GM12878 (cell line): ENCODE measurements around the gene COL9A2. TPM values are rescaled to one million over a fixed set of nuclear protein-coding genes. Genes with fewer than 3 reads are reported as not detected.

Experiments used
- ATAC-seq: fragments of 200-7000 bp; cut with Tn5 transposase; 3 replicates; pipeline ENCODE4 v1.9.1; 2020; ENCODE audit warnings: mild to moderate bottlenecking, moderate library complexity
- BruUV-seq: library from RNA; stranded (reverse); fragments of 400-500 nt; replicated peaks from 2 replicates; lab custom pipeline; 2021; lab: Mats Ljungman, UMichigan
- CTCF ChIA-PET: fragments of 300-600 bp; sonication (Branson Sonifier 250); formaldehyde crosslinking; extraction: SDS; loops from one replicate; lab custom pipeline; 2021; ENCODE audit warnings: inconsistent platforms; lab: Yijun Ruan, JAX
- POLR2A ChIA-PET: fragments of 350-600 bp; formaldehyde crosslinking; extraction: SDS; loops from one replicate; lab custom pipeline; 2021; ENCODE audit warnings: inconsistent platforms; lab: Charles Lee
- RAD21 ChIA-PET: fragments of 300-600 bp; sonication (Branson Sonifier 250); formaldehyde crosslinking; loops from one replicate; lab custom pipeline; 2023; ENCODE audit warnings: antibody characterized with exemption; ENCODE audit not compliant: unreplicated experiment; lab: Charles Lee
- SMC1A ChIA-PET: fragments of 300-600 bp; sonication (Branson Sonifier 250); formaldehyde crosslinking; loops from one replicate; lab custom pipeline; 2023; ENCODE audit not compliant: unreplicated experiment, uncharacterized antibody; lab: Charles Lee
- DNase-seq: peaks from one replicate; pipeline ENCODE4 v3.0.0-alpha.2; 2011; ENCODE audit warnings: low read depth, low spot score
- FAIRE-seq: peaks from 3 replicates; lab custom pipeline; 2011; peaks lifted over from hg19 to GRCh38; lab: Jason Lieb, UNC
- H2AFZ ChIP-seq: 2 replicates; pipeline ENCODE4 v1.6.0; 2011; ENCODE audit warnings: low read depth, low read length, control low read depth; ENCODE audit not compliant: control insufficient read depth
- H3K27ac ChIP-seq: 2 replicates; pipeline ENCODE4 v1.5.1; 2011; ENCODE audit warnings: control low read depth; ENCODE audit not compliant: control insufficient read depth, insufficient read depth
- H3K27me3 ChIP-seq, 2 experiments: replicated peaks in 1 of 2; 2 replicates each; pipeline versions ENCODE4 v1.6.0 to v1.6.1; 2011; ENCODE audit warnings: low read length in 1 of 2; ENCODE audit not compliant: control insufficient read depth in 2 of 2, insufficient read depth in 2 of 2
- H3K36me3 ChIP-seq, 2 experiments: 2 replicates each; pipeline ENCODE4 v1.5.1; 2011; ENCODE audit warnings: low read length in 1 of 2; ENCODE audit not compliant: control insufficient read depth in 2 of 2, insufficient read depth in 2 of 2
- H3K4me1 ChIP-seq: 2 replicates; pipeline ENCODE4 v1.6.1; 2011; ENCODE audit warnings: mild to moderate bottlenecking, low read length, moderate library complexity, mixed read lengths; ENCODE audit not compliant: control insufficient read depth, insufficient read depth
- H3K4me2 ChIP-seq: 2 replicates; pipeline ENCODE4 v1.6.0; 2011; ENCODE audit warnings: control low read depth; ENCODE audit not compliant: control insufficient read depth, insufficient read depth
- H3K4me3 ChIP-seq: fragments of 200-600 bp; sonication (generic); 2 replicates; pipeline ENCODE4 v1.5.1; 2016
- H3K79me2 ChIP-seq: 2 replicates; pipeline ENCODE4 v1.6.0; 2011; ENCODE audit warnings: low read length; ENCODE audit not compliant: control insufficient read depth, insufficient read depth
- H3K9ac ChIP-seq: 2 replicates; pipeline ENCODE4 v1.8.0; 2011; ENCODE audit warnings: low read length, control low read depth, mixed read lengths; ENCODE audit not compliant: control insufficient read depth, insufficient read depth
- H3K9me3 ChIP-seq: replicated peaks from 3 replicates; pipeline ENCODE4 v1.5.1; 2011; ENCODE audit warnings: mild to moderate bottlenecking, low read length; ENCODE audit not compliant: control insufficient read depth, insufficient read depth
- H4K20me1 ChIP-seq: 2 replicates; pipeline ENCODE4 v1.6.0; 2011; ENCODE audit not compliant: control insufficient read depth, insufficient read depth
- FOXK2 ChIP-seq: fragments of 450-650 bp; IDR thresholded peaks from 2 replicates; pipeline ENCODE4 v1.6.1; 2017; ENCODE audit warnings: mild to moderate bottlenecking, moderate library complexity
- GATAD2B ChIP-seq: fragments of 450-650 bp; conservative IDR thresholded peaks from 2 replicates; pipeline ENCODE4 v1.6.1; 2017; ENCODE audit warnings: low read depth, mild to moderate bottlenecking, moderate library complexity
- IKZF1 ChIP-seq: fragments of 450-650 bp; conservative IDR thresholded peaks from 2 replicates; pipeline ENCODE4 v1.6.1; 2017; ENCODE audit warnings: antibody characterized with exemption, mild to moderate bottlenecking
- KLF5 ChIP-seq: fragments of 450-650 bp; IDR thresholded peaks from 2 replicates; pipeline ENCODE4 v1.6.1; 2014; ENCODE audit warnings: mild to moderate bottlenecking; ENCODE audit not compliant: partially characterized antibody
- RUNX3 ChIP-seq: IDR thresholded peaks from 2 replicates; pipeline ENCODE4 v1.6.1; 2012; ENCODE audit warnings: low read length, inconsistent platforms
- SIN3A ChIP-seq: IDR thresholded peaks from 2 replicates; pipeline ENCODE4 v1.6.1; 2012; ENCODE audit warnings: low read depth, low read length, improper control_type of control experiment
- SREBF2 ChIP-seq: IDR thresholded peaks from 2 replicates; pipeline ENCODE4 v1.6.1; 2012; ENCODE audit warnings: mild to moderate bottlenecking, low read length
- SRF ChIP-seq, 2 experiments: IDR thresholded peaks; 2 replicates each; pipeline ENCODE4 v1.6.1; 2011; ENCODE audit warnings: low read depth in 2 of 2, low read length in 2 of 2, mild to moderate bottlenecking in 1 of 2, moderate library complexity in 1 of 2
- TCF3 ChIP-seq: IDR thresholded peaks from 2 replicates; pipeline ENCODE4 v1.6.1; 2012; ENCODE audit warnings: low read depth, mild to moderate bottlenecking, low read length, borderline replicate concordance; ENCODE audit not compliant: insufficient read depth
- WRNIP1 ChIP-seq: IDR thresholded peaks from 2 replicates; pipeline ENCODE4 v1.6.1; 2011; ENCODE audit warnings: low read depth, low read length, improper control_type of control experiment, borderline replicate concordance
- whole genome bisulfite sequencing: methylation state at CpG from one replicate; pipeline ENCODE4 v1.1.6; 2016; ENCODE audit warnings: low lambda C conversion rate; ENCODE audit not compliant: insufficient replicate concordance, insufficient coverage; ENCODE audit errors: missing lambda C conversion rate; 5-methylcytosine and 5-hydroxymethylcytosine counted together
- in situ Hi-C: fragments of 300-500 bp; cut with MboI; formaldehyde crosslinking; loops from 9 replicates; pipeline ENCODE4 v1.14.3; 2018; ENCODE audit warnings: mixed read lengths
- intact Hi-C: fragments of 100-400 bp; cut with micrococcal nuclease; formaldehyde crosslinking; loops from one replicate; pipeline ENCODE4 v1.14.2; 2022; ENCODE audit not compliant: unreplicated experiment
- polyA plus RNA-seq, 11 experiments: library from polyadenylated mRNA; depleted of rRNA in 4 of 11; unstranded in 6 of 11; stranded (reverse) in 5 of 11; fragments of >200 nt; fragmentation: Nextera tagmentation in 4 of 11; fragmentation: Illumina TruSeq in 1 of 11; extraction: Ambion mirVana in 4 of 11; extraction: Trizol in 1 of 11; gene quantifications; 1 replicate in 1 of 11; 2 replicates in 10 of 11; pipeline versions ENCODE4 v1.2.1 to v1.2.3, GENCODE V29; 2011 to 2016; ENCODE audit warnings: inconsistent platforms in 2 of 11, missing spikeins in 2 of 11, low read depth in 1 of 11
- total RNA-seq, 4 experiments: library from RNA; depleted of rRNA in 3 of 4; stranded (reverse); fragments of >200 nt in 3 of 4; fragmentation: Illumina TruSeq in 1 of 4; extraction: Trizol in 1 of 4; gene quantifications; 2 replicates each; pipeline versions ENCODE4 v1.2.1 to v1.2.3, GENCODE V29; 2013 to 2021
- TF ChIP-seq, protein P1 (sequence below): fragments of 450-650 bp; IDR thresholded peaks from 2 replicates; pipeline ENCODE4 v1.6.1; 2017; ENCODE audit warnings: antibody characterized with exemption, mild to moderate bottlenecking, moderate library complexity
- TF ChIP-seq, protein P2 (sequence below): IDR thresholded peaks from 2 replicates; pipeline ENCODE4 v1.6.1; 2011; ENCODE audit warnings: borderline replicate concordance, low read depth, mild to moderate bottlenecking, moderate library complexity, low read length; ENCODE audit not compliant: insufficient read depth, poor library complexity, severe bottlenecking
- TF ChIP-seq, protein P3 (sequence below): IDR thresholded peaks from 2 replicates; pipeline ENCODE4 v1.6.1; 2012; ENCODE audit warnings: mild to moderate bottlenecking, low read depth, low read length

Gene COL9A2
- total and polyA plus RNA-seq, 10 of the 15 experiments (the other 5 are each of a cell fraction or from before 2014, with no cell fraction given), result 3.1 to 63.3 (median 22.4) TPM

DNA sequence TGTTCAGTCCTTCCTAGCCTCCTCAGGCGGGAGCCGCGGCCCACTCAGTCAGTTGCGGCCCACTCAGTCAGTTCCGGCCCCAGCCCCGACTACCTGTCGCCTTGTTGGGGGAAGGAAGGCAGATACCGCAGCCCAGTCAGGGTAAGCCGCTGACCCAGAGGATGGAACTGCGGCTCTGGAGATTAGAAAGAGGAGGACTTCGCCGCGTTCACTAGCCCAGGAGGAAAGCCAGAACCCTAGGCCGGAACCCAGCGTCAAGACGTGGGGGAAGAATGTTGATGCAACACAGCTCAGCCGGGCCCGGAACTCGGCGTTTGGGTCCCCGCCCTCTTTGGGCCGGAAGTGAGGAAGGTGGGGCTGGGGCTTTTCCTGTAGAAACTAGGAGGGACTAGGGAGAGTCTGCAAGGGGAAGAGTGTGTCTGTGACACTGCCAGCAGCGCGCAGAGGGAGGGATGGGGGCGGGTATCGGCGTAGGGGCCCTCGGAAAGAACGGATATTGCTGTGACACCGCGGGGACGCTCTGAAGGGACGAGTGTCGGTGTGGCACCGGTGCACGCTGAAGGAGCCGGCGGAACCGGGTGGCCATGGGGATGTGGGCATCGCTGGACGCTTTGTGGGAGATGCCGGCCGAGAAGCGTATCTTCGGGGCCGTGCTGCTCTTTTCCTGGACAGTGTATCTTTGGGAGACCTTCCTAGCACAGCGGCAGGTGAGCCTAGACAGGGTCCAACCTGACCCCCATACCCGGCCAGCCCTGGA lies 59.2 kb downstream of the COL9A2 start, which contains the start of gene ZMPSTE24:
ZMPSTE24 (plus strand) TSS at position 549 of the 757 bp plus-strand sequence; CDS start at position 585, 36 bp downstream.
- CTCF ChIA-PET, result interaction anchor here (1.0 to 3.8 kb wide), 6 partner anchors 16 to 114 kb away, joined by 3 to 21 read pairs (median 5); no protein-coding TSS in a partner anchor
- under 1% methylated on average over 47 of the region's 48 CpGs for WGBS
- ATAC-seq, result peak; percentile 98
- TF ChIP-seq WRNIP1 (peak; percentile 18; the same call in 1 of the 2 replicates), TCF3 (no peak), RUNX3 (peak; percentile 72), SRF (IDR thresholded peaks at IDR 0.05; ENCODE audit: low read depth in 2 of 2, low read length in 2 of 2) (peak; percentile 17 to 79; a peak in 2 of 4 replicates), SREBF2 (peak; percentile 63; the same call in 1 of the 2 replicates), IKZF1 (peak; percentile 92), KLF5 (peak; percentile 50), GATAD2B (peak; percentile 60; the same call in 1 of the 2 replicates), SIN3A (peak; percentile 94), FOXK2 (peak; percentile 81)
- TF ChIP-seq, protein P1, sequence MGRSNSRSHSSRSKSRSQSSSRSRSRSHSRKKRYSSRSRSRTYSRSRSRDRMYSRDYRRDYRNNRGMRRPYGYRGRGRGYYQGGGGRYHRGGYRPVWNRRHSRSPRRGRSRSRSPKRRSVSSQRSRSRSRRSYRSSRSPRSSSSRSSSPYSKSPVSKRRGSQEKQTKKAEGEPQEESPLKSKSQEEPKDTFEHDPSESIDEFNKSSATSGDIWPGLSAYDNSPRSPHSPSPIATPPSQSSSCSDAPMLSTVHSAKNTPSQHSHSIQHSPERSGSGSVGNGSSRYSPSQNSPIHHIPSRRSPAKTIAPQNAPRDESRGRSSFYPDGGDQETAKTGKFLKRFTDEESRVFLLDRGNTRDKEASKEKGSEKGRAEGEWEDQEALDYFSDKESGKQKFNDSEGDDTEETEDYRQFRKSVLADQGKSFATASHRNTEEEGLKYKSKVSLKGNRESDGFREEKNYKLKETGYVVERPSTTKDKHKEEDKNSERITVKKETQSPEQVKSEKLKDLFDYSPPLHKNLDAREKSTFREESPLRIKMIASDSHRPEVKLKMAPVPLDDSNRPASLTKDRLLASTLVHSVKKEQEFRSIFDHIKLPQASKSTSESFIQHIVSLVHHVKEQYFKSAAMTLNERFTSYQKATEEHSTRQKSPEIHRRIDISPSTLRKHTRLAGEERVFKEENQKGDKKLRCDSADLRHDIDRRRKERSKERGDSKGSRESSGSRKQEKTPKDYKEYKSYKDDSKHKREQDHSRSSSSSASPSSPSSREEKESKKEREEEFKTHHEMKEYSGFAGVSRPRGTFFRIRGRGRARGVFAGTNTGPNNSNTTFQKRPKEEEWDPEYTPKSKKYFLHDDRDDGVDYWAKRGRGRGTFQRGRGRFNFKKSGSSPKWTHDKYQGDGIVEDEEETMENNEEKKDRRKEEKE, result no peak
- TF ChIP-seq, protein P2, sequence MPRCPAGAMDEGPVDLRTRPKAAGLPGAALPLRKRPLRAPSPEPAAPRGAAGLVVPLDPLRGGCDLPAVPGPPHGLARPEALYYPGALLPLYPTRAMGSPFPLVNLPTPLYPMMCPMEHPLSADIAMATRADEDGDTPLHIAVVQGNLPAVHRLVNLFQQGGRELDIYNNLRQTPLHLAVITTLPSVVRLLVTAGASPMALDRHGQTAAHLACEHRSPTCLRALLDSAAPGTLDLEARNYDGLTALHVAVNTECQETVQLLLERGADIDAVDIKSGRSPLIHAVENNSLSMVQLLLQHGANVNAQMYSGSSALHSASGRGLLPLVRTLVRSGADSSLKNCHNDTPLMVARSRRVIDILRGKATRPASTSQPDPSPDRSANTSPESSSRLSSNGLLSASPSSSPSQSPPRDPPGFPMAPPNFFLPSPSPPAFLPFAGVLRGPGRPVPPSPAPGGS, result peak; percentile 12
- TF ChIP-seq, protein P3, sequence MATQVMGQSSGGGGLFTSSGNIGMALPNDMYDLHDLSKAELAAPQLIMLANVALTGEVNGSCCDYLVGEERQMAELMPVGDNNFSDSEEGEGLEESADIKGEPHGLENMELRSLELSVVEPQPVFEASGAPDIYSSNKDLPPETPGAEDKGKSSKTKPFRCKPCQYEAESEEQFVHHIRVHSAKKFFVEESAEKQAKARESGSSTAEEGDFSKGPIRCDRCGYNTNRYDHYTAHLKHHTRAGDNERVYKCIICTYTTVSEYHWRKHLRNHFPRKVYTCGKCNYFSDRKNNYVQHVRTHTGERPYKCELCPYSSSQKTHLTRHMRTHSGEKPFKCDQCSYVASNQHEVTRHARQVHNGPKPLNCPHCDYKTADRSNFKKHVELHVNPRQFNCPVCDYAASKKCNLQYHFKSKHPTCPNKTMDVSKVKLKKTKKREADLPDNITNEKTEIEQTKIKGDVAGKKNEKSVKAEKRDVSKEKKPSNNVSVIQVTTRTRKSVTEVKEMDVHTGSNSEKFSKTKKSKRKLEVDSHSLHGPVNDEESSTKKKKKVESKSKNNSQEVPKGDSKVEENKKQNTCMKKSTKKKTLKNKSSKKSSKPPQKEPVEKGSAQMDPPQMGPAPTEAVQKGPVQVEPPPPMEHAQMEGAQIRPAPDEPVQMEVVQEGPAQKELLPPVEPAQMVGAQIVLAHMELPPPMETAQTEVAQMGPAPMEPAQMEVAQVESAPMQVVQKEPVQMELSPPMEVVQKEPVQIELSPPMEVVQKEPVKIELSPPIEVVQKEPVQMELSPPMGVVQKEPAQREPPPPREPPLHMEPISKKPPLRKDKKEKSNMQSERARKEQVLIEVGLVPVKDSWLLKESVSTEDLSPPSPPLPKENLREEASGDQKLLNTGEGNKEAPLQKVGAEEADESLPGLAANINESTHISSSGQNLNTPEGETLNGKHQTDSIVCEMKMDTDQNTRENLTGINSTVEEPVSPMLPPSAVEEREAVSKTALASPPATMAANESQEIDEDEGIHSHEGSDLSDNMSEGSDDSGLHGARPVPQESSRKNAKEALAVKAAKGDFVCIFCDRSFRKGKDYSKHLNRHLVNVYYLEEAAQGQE, result no peak

More for the DNA sequence above, 59.2 kb downstream of the COL9A2 start, which contains the start of gene ZMPSTE24:
- Histone ChIP-seq H3K36me3 (peaks cover 0 to 5% of the 10 kb centered on the region in 2 experiments; a peak in 2 of 4 replicates), H2AFZ (peak within 1 kb of the TSS; percentile 99), H3K27ac (peak within 1 kb of the TSS; percentile 99), H3K4me2 (peak within 1 kb of the TSS; percentile 79), H3K79me2 (peaks cover 35% of the 10 kb centered on the region), H4K20me1 (no peaks in the 10 kb centered on the region), H3K27me3 (no peaks in the 10 kb centered on the region), H3K4me1 (peaks cover 8% of the 10 kb centered on the region; the same call in 1 of the 2 replicates), H3K4me3 (peak within 1 kb of the TSS; percentile 84), H3K9ac (peak within 1 kb of the TSS; percentile 100), H3K9me3 (no peaks in the 10 kb centered on the region)
- ChIA-PET SMC1A (interaction anchor here (1.2 to 1.8 kb wide), 4 partner anchors 12 to 56 kb away, joined by 3 to 9 read pairs (median 4); no protein-coding TSS in a partner anchor), POLR2A (interaction anchor here (0.6 to 3.3 kb wide), 4 partner anchors 16 to 591 kb away, joined by 3 to 16 read pairs (median 7); no protein-coding TSS in a partner anchor), RAD21 (interaction anchor here (0.6 to 2.3 kb wide), 7 partner anchors 10 to 114 kb away, joined by 3 to 6 read pairs (median 4); partner anchors contain the start of gene TMCO2)
- intact Hi-C loops, result loop anchor here (1.0 to 10.0 kb wide), 4 partner anchors 25 to 147 kb away; partner anchors contain the start of gene RLF
- peak; percentile 87 for DNase-seq
- no TSS peak for BruUV-seq
- peak; percentile 81 for FAIRE-seq
- in situ Hi-C loops, result no loop called here
